Thyroid gland (tissue), 4 donors: ENCODE measurements around the gene EXOC6. TPM values are rescaled to one million over a fixed set of nuclear protein-coding genes. Genes with fewer than 3 reads are reported as not detected.

Source experiments
- DNase-seq, 2 donors: peaks; one replicate each; pipeline ENCODE4 v3.0.0-alpha.2; 2019
- H3K27ac ChIP-seq, 3 donors: fragments of 200-600 bp; sonication (generic); 1 replicate in 2 of 3; 2 replicates in 1 of 3; pipeline ENCODE4 v1.5.1; 2016 to 2019; ENCODE audit warnings: mild to moderate bottlenecking in 1 of 3, moderate library complexity in 1 of 3
- H3K27me3 ChIP-seq: fragments of 200-600 bp; sonication (generic); one replicate; pipeline ENCODE4 v1.5.1; 2019
- H3K36me3 ChIP-seq, 2 donors: fragments of 200-600 bp; sonication (generic); one replicate each; pipeline ENCODE4 v1.5.1; 2016 to 2019
- H3K4me1 ChIP-seq, 2 donors: fragments of 200-600 bp; sonication (generic); one replicate each; pipeline ENCODE4 v1.5.1; 2017 to 2019
- H3K4me3 ChIP-seq, 3 donors: fragments of 200-600 bp; sonication (generic); replicated peaks in 1 of 3; 1 replicate in 2 of 3; 2 replicates in 1 of 3; pipeline ENCODE4 v1.5.1; 2016; ENCODE audit warnings: mild to moderate bottlenecking in 1 of 3
- H3K9me3 ChIP-seq: fragments of 200-600 bp; sonication (generic); one replicate; pipeline ENCODE4 v1.5.1; 2017
- CTCF ChIP-seq, 6 experiments: fragments of 200-600 bp in 3 of 6; fragments of 450-650 bp in 3 of 6; sonication (generic) in 3 of 6; IDR thresholded peaks; one replicate each; pipeline ENCODE4 v1.5.1; 2016 to 2019; ENCODE audit warnings: antibody characterized with exemption in 6 of 6, mild to moderate bottlenecking in 2 of 6, inconsistent platforms in 1 of 6, moderate library complexity in 1 of 6
- POLR2A ChIP-seq, 2 donors: fragments of 450-650 bp; IDR thresholded peaks; one replicate each; pipeline ENCODE4 v1.6.1; 2017; ENCODE audit warnings: antibody characterized with exemption in 2 of 2, mild to moderate bottlenecking in 2 of 2, moderate library complexity in 1 of 2
- WGBS, 2 donors: methylation state at CpG; one replicate each; pipeline ENCODE4 v1.1.5; 2017; 5-methylcytosine and 5-hydroxymethylcytosine counted together
- intact Hi-C: fragments of 100-400 bp; cut with DNase I; formaldehyde crosslinking; loops from one replicate; pipeline ENCODE4 v1.15.1; 2023
- total RNA-seq, 4 donors: library from RNA; depleted of rRNA; stranded (reverse); fragments of >200 nt; gene quantifications; one replicate each; pipeline ENCODE4 v1.2.3, GENCODE V29; 2016

Gene EXOC6
- total RNA-seq, 4 donors from 2014 or later = 51.6 to 74.0 (median 61.1) TPM

GRCh38 chr10:92868557-92868956 lies 20.2 kb downstream of the EXOC6 start:
- no peak for DNase-seq
- intact Hi-C loops = no loop called here
- H3K4me1 ChIP-seq = no peaks in the 10 kb centered on the region
- H3K27me3 ChIP-seq = no peaks in the 10 kb centered on the region
- H3K27ac ChIP-seq = no peak overlapping the region
- no peaks in the 10 kb centered on the region for H3K9me3 ChIP-seq
- WGBS, 2 donors = 94 to 100% methylated on average over 1 of the region's 1 CpG
- no peak overlapping the region for H3K4me3 ChIP-seq
- no peaks in the 10 kb centered on the region for H3K36me3 ChIP-seq
- TF ChIP-seq CTCF (IDR thresholded peaks at IDR 0.05) (no peak), POLR2A (IDR thresholded peaks at IDR 0.05) (no peak)

- Histone ChIP-seq H3K27me3 (no peaks in the 10 kb centered on the region), H3K4me3 (no peak overlapping the region), H3K9me3 (no peaks in the 10 kb centered on the region), H3K4me1 (peaks cover 0 to 7% of the 10 kb centered on the region in 2 donors), H3K27ac (no peak overlapping the region), H3K36me3 (no peaks in the 10 kb centered on the region)
- no peak for DNase-seq
- no peak for TF ChIP-seq POLR2A (IDR thresholded peaks at IDR 0.05)
- TF ChIP-seq CTCF (IDR thresholded peaks at IDR 0.05) = no peak
- WGBS, 2 donors = 82 to 86% methylated on average over 3 of the region's 3 CpGs
- intact Hi-C loops = no loop called here
These were observed 24.7 kb downstream of the EXOC6 start for GRCh38 chr10:92873029-92873428.

- no peak overlapping the region for H3K4me3 ChIP-seq
- no peak for TF ChIP-seq CTCF (IDR thresholded peaks at IDR 0.05)
- TF ChIP-seq POLR2A (IDR thresholded peaks at IDR 0.05) = no peak
- no peaks in the 10 kb centered on the region for H3K27me3 ChIP-seq
- H3K27ac ChIP-seq = no peak overlapping the region
- WGBS, 2 donors = 40 to 50% methylated on average over 4 of the region's 4 CpGs
- no peaks in the 10 kb centered on the region for H3K9me3 ChIP-seq
- DNase-seq = no peak
- intact Hi-C loops = no loop called here
- H3K4me1 ChIP-seq = peaks cover 4 to 7% of the 10 kb centered on the region in 2 donors
- H3K36me3 ChIP-seq = no peaks in the 10 kb centered on the region
These were observed 28.3 kb downstream of the EXOC6 start for GRCh38 chr10:92876509-92877036.

GRCh38 chr10:92880233-92880861 lies 32.0 kb downstream of the EXOC6 start:
- no peaks in the 10 kb centered on the region for H3K27me3 ChIP-seq
- no peak overlapping the region for H3K27ac ChIP-seq
- DNase-seq = no peak
- H3K9me3 ChIP-seq = no peaks in the 10 kb centered on the region
- peaks cover 11 to 13% of the 10 kb centered on the region in 2 donors for H3K4me1 ChIP-seq
- H3K36me3 ChIP-seq = no peaks in the 10 kb centered on the region
- no peak for TF ChIP-seq POLR2A (IDR thresholded peaks at IDR 0.05)
- TF ChIP-seq CTCF (IDR thresholded peaks at IDR 0.05) = peak; percentile 19 to 69 (median 46)
- 31 to 40% methylated on average over 4 of the region's 4 CpGs for WGBS, 2 donors
- intact Hi-C loops = loop anchor here (5.0 to 10.0 kb wide), 3 partner anchors 38 to 306 kb away; partner anchors contain the start of genes HHEX and IDE
- no peak overlapping the region for H3K4me3 ChIP-seq

GRCh38 chr10:92880917-92881316 lies 32.6 kb downstream of the EXOC6 start:
- TF ChIP-seq CTCF (IDR thresholded peaks at IDR 0.05) (no peak), POLR2A (IDR thresholded peaks at IDR 0.05) (no peak)
- no peak overlapping the region for H3K4me3 ChIP-seq

More at GRCh38 chr10:92880917-92881316, 32.6 kb downstream of the EXOC6 start:
- DNase-seq = no peak
- no peak overlapping the region for H3K27ac ChIP-seq
- 83 to 85% methylated on average over 2 of the region's 2 CpGs for WGBS, 2 donors
- no peaks in the 10 kb centered on the region for H3K36me3 ChIP-seq
- no peaks in the 10 kb centered on the region for H3K27me3 ChIP-seq
- no peaks in the 10 kb centered on the region for H3K9me3 ChIP-seq
- H3K4me1 ChIP-seq = peaks cover 11 to 13% of the 10 kb centered on the region in 2 donors
- intact Hi-C loops = loop anchor here (5.0 to 10.0 kb wide), 3 partner anchors 39 to 306 kb away; partner anchors contain the start of genes HHEX and IDE
